ENCODE measurements around the gene ARSG.

ARSG gene

GRCh38 chr17:68432086-68432864 lies 141.0 kb downstream of the ARSG start:
- no peak for DNase-seq

- no peak for DNase-seq
These were observed 141.9 kb downstream of the ARSG start for GRCh38 chr17:68433211-68433610.

- DNase-seq = no peak
These were observed 142.7 kb downstream of the ARSG start for GRCh38 chr17:68433911-68434508.

GRCh38 chr17:68435361-68435760 lies 144.1 kb downstream of the ARSG start:
- DNase-seq = no peak

GRCh38 chr17:68435876-68436842 lies 144.9 kb downstream of the ARSG start:
- DNase-seq = peak; percentile 61

GRCh38 chr17:68437979-68438822 lies 146.9 kb downstream of the ARSG start:
- DNase-seq = no peak

GRCh38 chr17:68439656-68440290 lies 148.5 kb downstream of the ARSG start:
- no peak for DNase-seq

- DNase-seq = no peak
These were observed 149.2 kb downstream of the ARSG start for GRCh38 chr17:68440526-68440925.

GRCh38 chr17:68441070-68441770 lies 149.9 kb downstream of the ARSG start:
- DNase-seq = no peak

- no peak for DNase-seq
These were observed 152.7 kb downstream of the ARSG start for GRCh38 chr17:68443972-68444464.

- no peak for DNase-seq
These were observed 154.4 kb downstream of the ARSG start for GRCh38 chr17:68445671-68446070.

- DNase-seq = no peak
These were observed 155.3 kb downstream of the ARSG start for GRCh38 chr17:68446626-68447041.

- DNase-seq = no peak
These were observed 157.9 kb downstream of the ARSG start for GRCh38 chr17:68449021-68449739.

- DNase-seq = no peak
These were observed 159.1 kb downstream of the ARSG start for GRCh38 chr17:68450391-68450790.

GRCh38 chr17:68450801-68451200 lies 159.5 kb downstream of the ARSG start:
- DNase-seq = no peak

GRCh38 chr17:68451670-68452354 lies 160.5 kb downstream of the ARSG start:
- no peak for DNase-seq

GRCh38 chr17:68452724-68453290 lies 161.5 kb downstream of the ARSG start:
- no peak for DNase-seq

- DNase-seq = no peak
These were observed 162.8 kb downstream of the ARSG start for GRCh38 chr17:68453991-68454665.

GRCh38 chr17:68455901-68456338 lies 164.6 kb downstream of the ARSG start:
- DNase-seq = peak; percentile 76

Data from NCI-H1105 treated with DMSO at 0.1 percent for 48 hours (cell line).